GM21515 (cell line): ENCODE measurements around the gene TICAM2.

Source experiments
- ATAC-seq: cut with Tn5 transposase; IDR thresholded peaks from one replicate; pipeline ENCODE4 v1.9.1; 2021; ENCODE audit not compliant: unreplicated experiment

The TICAM2 gene

DNA sequence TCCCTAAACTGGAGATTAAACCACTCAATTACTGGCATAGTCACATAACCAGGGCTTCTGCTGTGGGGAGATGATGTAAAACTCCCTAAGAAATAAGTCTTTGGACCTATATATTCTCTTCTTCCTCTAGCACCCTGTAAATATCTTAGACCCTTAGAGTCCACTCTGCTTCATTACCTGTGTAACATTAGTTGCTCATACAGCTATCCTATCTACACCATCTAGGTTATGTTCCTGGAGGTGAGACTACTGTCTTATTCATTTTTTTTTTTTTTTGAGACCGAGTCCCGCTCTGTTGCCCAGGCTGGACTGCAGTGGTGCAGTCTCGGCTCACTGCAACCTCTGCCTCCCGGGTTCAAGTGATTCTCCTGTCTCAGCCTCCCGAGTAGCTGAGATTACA, 9.6 kb upstream of the TICAM2 start:
- no peak for ATAC-seq

DNA sequence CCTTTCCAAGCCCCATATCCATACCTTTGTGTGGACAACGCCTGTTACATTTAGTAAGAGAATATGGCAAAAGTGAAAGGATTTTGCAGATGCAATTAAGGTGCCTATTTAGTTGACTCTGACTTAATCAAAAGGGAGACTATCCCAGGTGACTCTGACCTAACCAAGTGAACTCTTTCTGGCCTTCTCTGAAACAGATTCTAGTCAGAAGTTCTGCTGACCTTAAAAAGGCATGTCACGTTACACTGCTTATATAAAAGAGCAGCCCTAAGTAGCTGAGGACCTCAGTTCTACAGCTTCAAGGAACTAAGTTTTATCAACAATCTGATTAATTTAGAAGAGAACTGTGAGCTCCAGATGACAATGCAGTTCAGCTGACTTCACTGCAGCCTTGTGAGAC, 5.7 kb upstream of the TICAM2 start:
- ATAC-seq: no peak

DNA sequence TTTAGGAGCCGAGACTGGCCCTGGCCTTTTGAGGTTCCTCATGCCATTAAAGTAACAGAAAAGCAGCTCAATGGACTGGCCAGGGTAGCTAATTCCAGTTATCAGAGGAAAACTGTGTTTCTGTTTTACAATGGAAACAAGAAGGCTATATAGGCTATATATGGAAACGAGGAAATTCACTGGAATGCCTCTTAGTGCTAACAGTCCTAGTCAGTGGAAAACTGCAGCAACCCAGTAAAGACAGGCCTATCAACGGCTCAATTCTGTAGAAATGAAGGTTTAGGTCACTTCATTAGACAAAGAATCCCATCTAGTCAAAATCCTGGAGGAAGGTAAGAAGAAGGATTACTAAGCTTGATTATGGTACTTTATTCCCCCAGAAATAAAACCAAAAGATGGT, 3.2 kb upstream of the TICAM2 start:
- ATAC-seq: no peak

DNA sequence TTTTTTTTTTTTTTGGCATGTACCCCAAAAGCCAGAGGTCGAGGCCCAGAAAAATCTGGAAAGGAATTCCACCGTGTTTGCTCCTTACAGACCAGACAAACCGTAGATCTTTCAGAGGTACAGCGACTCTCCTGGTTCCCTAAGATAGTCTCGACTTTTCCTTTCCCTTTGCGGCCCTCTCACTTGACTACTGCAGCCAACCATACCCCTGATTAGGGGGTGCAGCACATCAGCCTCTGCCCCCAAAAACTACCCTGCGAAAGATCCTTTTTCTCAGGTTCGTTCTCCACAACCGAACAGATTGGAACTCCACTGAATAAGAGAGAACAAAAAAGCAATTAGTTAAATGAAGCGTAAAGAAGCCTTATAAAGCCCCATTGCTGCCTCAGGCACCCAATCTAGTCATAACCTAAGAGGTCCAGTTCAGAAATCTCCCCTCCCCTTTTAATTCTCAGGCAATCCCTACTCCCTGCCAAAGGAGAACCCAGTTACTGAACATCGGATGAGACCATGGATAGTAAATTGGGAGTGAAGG, 379 bp upstream of the TICAM2 start:
- ATAC-seq: peak; percentile 14

DNA sequence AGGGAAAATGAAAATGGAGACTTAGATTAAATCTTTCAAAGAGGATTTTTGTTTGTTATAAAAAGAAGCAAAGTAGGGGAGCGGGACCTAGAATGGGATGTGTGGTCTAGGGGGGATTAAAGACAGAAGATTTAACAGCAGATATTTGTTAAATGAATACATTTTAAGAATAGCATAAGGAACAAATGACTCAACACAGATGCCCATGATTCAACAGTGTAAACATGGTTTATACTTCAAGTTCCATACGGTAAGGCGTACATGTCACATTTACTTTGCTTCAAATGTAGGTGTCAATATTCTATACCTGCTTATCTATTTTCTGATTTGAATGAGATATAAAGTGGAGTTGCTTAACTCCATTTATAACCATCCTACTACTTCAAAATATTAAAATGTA, 1.5 kb downstream of the TICAM2 start:
- ATAC-seq: no peak

DNA sequence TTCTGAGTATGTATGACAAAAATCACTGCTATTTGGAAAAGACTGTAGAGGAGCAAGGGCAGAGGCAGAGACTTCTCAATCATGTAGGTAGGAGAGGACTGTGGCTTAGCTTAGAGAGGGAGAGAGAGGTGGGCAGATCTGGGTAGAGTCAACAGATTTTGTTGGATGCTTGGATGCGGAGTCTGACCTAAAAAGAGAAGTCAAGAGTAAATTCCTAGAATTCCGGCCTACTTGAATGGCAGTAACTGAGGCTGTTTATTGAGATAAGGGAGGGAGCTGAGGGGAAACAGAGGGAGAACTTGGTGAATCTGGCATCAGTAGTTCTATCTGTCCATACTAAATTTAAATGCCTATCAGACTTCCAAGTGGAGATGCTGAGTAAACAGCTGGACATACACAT, 2.4 kb downstream of the TICAM2 start:
- no peak for ATAC-seq

DNA sequence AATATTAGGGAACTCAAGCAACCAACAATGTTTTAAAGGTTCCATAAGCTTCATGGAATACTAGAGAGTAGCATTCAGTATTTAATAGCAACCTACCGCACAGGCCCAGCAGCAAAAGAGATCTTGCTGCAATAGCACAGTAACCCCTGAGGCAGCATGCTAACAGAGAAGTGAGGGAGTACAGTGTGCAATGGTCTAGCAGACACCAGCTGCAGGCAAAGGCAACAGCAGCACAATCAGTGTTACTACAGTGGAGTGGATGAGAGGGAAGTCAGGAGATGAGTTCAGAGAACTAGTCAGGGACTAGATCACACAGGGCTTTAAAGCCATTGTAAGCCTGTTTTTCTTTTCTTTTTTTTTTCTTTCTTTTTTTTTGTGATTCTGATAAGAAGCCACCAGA, 2.8 kb downstream of the TICAM2 start:
- peak; percentile 39 for ATAC-seq

DNA sequence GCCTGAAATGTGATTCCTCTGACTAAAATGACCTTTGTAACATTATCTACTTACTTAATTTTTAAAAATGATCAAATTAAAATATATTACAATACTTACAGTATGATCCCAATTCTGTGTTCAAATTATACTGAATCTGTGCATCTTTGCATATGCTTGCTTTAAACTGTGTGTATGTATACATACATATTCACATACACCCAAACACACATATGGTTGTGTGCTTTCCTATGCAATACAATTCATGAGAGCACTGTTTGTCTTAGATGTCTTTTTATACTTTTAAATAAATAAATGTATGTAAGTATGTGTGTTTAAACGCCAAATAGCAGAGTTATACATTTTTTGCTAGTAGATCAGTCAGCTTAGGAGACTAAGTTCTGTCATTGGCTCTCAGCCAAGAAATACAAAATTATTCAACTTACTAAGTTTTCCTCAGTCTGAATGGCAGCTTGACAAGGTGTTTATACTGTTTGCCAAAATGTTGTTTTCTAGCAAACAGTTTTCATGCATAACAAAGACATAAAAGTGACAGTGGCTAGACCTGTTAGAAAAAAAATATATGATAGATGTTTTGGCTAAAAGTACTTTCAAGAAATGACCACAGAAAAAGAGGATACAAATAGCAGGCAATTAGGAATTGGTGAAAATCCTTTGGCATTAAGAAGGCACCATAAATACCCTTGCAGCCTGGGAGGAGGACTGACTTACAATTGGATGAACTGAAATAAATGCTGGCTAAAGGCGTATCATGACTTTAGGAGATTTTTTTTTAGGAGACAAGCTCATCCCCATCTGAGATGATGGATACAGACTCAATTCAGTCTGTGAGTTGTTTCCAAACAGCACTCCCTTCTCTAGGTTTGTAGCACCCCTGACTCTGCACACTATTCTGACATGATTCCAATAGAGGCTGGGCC, 7.9 kb downstream of the TICAM2 start:
- no peak for ATAC-seq

DNA sequence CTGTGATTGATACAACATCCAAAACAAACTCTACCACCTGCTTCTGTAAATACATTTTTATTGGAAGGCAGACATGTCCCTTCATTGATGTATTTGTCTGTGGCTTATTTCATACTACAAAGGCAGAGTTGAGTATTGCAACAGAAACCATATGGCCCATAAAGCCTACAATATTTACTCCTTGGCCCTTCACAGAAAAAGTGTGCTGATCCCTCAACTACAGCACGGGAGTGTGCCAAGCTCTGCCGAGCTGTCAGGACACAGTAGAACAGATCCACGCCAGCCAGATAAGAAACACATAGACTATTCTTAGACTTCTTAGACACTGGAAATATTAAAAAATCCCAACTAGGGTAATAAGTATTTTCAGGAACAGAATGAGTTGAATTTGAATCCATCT, 13.2 kb downstream of the TICAM2 start:
- ATAC-seq: no peak

DNA sequence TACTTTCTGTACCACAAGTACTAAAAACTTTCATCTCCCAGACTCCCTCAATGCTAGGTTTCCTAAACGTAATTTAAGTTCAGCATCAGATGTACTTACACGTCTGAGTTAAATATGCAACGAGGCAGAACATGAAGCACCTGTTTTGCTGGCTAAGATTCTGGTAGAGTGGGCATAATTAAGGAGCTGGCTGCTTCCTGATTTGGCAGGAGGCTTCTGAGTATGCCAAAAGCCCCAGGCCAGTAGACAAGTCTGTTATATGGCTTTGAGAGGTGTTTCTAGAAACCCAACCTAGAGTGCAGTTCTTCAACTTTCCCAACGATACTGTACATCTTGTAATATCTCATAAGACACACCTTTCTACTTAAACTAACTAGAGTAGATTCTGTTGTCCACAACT, 13.6 kb downstream of the TICAM2 start:
- ATAC-seq: no peak

DNA sequence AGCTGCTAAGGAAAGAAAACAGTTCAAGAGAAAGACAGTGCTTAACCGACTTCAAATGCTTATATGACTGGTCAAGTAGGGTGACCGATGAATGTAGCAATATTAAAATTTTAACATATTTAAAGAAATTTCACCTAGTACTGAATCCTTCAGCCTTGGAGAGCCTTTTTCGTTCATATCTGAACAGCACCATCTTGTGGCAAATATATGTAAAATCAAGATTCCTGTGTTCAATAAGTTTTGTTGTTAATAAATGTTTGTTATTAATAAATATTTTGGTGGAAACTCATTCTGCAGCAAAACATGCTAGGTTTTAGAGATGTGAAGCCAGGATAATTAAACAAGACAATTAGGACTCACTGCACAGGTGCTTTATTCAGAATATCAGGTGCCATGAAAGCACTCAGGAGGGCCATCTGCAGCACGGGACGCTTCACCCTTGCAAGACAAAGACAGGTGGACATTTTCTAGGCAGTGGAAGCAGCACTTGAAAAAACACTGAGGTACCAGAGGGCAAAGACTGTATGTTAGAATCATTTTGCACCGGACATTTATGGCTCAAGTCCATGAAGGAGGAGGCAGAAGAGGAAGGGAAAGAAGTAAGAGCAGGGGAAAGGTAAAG, 15.6 kb downstream of the TICAM2 start:
- no peak for ATAC-seq

DNA sequence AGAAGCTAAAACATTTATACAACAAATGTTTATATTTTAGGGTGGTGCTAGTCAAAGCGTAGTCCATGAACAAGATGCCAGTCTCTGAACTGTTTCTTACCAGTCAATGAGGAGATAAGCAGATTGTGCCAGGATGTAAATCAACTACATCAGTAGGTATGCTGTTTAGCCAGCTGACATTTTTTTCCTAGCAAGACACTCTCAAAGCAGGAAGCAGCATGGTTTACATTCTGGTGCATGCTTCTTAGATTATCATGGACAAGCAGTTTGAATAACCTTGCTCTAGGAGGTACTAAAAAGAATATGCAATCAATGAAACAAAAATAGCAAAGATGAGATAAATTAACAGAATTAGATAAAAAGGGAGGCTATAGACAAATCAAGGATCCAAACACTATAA, 17.0 kb downstream of the TICAM2 start:
- no peak for ATAC-seq

DNA sequence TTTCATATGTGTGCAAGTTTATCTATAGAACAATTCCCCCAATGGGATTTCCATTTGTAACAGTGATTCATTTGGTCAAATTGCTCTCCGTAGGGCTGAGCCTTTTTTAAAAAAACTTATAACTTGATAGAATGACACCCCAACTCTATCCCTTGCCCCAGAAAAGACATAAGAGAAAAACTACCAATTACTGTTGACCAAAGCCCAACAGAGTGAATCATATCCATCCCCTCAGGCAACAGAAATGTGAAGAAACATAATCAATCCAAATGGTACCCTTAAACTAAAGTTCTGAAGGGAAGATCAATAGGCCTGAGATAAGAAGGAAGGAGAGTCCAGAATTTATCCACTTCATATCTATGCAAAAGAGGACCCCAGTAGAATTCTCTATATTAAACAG, 17.8 kb downstream of the TICAM2 start:
- ATAC-seq: no peak

DNA sequence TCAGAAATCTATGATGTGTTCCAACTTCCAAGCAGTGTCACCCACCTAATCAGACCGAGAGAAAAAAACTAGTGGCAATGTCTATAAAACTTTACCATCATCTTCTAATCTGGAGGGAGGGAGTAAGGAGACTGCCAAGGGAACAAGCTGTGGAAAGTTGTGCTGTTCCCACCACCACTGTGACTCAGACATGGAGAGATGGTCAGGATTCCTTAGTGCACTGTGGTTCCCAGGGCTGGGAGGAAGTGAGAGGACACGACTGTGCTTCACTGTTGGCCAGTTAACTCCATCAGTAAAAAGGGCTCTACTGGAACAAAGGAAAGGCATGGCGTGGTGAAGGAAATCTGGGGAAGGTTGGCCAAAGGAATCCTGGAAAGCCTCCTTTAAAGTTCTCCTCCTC, 18.8 kb downstream of the TICAM2 start:
- no peak for ATAC-seq

DNA sequence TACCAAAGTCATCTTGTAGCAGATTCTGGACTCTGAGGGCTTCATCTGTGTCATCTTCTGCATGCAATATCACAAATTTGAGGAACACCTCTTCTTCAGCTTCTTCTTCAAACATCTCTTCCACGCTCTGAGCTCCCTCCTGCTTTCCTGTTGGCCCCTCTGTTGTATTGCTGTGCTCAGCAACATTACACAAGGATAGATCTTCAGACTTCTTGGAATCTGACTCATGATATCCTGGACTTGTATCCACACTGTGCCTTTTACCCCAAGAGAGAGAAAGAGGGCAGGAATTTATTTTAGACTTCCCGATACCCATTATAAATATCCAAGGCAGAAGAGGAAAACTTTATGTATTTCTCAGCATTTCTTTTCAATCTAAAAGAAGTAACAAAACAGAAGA, 21.3 kb downstream of the TICAM2 start:
- no peak for ATAC-seq

DNA sequence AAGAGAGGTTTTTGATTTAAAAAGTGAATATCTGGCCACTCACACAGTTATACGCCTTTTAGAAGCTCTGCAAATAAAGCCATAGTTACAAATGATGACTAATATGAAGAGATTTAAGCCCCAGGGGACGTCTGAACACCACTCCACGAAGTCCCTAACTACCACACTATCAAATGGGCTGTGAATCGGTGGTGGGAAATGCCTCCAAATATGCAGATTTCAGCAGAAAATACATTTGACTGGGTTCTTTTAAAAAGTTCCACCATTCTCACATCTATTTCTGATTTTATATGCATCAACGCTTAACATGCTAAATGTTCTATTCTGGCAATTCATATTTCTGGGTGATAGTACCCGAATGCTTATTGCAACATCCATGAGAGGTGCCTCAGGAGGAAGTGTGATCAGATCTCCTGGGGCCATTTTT, 22.5 kb downstream of the TICAM2 start:
- peak; percentile 46 for ATAC-seq

DNA sequence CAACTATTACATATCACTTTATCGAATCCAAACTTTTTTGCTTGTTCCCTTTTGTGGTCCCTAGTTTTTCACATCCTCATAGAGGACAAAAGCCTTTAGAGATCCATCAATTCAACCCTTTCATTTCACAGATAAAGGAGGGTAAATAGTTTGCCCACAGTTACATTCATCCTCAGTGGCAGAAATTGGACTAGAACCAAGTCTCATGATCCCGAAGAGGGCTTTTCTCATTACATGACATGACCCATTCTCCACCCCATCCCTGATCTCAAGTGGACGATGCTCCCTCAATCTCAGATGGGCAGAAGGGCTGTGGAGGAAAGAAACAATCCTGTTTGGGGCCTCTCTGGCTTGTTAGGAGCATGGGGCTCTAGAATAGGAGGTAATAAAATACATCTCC, 23.1 kb downstream of the TICAM2 start:
- no peak for ATAC-seq

DNA sequence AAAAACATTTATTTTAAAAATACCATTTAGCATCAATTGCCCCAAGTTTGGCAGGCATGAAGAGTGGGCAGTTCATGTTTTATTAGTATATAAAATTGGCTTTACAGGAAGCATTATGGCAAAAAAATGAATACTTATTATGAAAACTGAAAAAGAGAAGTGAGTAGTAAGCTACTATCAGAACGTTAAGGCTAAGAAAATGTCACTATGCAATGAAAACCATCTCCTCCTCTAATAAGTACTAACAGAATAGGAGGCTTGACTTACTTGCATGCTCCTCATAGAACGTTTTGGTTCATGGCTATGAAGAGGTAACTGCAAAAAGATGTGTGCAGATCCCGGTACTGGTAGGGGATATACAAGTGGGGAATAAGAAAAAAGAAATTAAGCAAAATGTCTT, 23.6 kb downstream of the TICAM2 start:
- peak; percentile 75 for ATAC-seq

DNA sequence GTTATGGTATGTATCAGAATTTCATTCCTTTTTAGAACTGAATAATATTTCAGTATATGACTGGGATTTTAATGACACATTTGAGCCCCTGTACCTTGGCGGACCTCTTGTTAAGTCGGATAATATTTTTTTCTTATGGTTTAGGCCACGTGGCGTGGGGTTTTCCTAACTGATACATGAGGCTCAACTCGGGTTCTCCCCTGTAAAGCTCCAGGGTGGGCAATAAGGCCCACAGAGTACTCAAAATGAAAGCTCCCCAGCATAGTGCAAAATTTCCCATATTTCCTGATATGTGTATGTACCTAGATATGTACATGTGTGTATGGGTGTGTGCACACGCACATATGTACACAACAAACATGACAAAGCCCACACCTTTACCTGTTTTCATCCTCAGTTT, 24.5 kb downstream of the TICAM2 start:
- no peak for ATAC-seq

DNA sequence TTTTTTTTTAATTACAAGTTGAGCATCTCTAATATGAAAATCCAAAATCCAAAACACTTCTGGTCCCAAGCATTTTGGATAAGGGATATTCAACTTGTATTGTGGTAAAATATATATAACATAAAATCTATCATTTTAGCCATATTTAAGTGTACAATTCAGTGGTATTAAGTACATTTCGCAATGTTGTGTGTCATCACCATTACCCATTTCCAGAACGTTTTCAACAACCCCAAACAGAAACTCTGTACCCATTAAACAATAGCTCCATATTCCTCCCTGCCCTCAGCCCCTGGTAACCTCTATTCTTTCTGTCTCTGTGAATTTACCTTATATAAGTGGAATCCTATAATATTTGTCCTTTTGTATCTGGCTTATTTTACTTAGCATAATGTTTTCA, 24.9 kb downstream of the TICAM2 start:
- no peak for ATAC-seq

DNA sequence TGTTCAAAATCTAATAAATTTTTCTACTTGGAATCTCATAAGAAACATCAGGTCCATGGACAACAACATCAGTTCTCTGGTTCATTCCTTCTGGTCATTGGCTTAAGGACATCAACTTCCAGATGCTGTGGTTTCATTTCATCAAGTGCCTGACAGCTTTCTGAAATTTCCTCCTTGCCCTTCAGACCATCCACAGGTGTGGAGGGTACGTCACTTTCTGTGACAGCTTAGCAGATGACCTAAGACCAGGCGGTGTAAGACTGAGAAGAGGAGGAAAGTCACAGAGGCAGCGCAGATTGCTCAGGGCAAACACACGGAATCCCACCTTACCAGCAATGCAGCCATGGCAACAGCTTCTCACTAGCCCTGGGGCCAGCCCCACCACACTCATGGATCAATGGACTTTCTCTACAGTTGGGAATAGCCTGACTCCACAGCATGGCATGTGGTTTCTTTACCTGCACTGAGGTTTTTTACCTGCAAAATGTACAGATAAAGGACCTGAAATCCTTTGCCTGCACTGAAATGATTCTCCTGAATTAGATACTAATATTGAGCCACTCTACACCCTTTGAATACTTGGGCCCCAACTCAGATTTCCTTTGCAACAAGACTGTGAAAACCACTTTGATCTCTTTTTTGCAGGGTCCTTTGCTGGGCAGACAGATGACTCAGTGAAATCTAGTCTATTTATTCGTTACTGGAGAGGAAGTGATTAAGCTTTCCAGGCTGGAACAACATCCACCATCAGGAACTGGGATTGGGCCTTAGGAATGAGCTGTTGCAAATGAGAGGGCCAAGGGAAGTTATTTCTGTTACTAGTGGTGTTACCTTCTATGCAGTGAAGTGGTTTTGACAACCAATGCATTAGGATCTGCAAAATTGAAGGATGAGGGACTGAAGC, 26.9 kb downstream of the TICAM2 start:
- ATAC-seq: peak; percentile 38
